Mesenchymal stem cell (in vitro differentiated cells and primary cell): Measurements from ENCODE around the gene CAMK1D.
A peak's percentile ranks its signal among the peaks of the same experiment; 100 is the strongest.

Experiments used
- DNase-seq: peaks from one replicate; pipeline ENCODE4 v3.0.0-alpha.2; 2013
- H2AFZ ChIP-seq: one replicate; pipeline ENCODE4 v1.6.1; 2013; ENCODE audit warnings: low read depth, mild to moderate bottlenecking, control low read depth, inconsistent platforms, low read length, moderate library complexity
- H2AK5ac ChIP-seq: 2 replicates; pipeline ENCODE4 v1.6.1; 2013; ENCODE audit warnings: low read length, moderate library complexity, mild to moderate bottlenecking, inconsistent platforms; ENCODE audit not compliant: severe bottlenecking
- H2BK120ac ChIP-seq: one replicate; pipeline ENCODE4 v1.6.1; 2013; ENCODE audit warnings: low read depth, mild to moderate bottlenecking, inconsistent platforms, low read length, moderate library complexity
- H2BK12ac ChIP-seq, 2 experiments: one replicate each; pipeline ENCODE4 v1.6.1; 2013; ENCODE audit warnings: inconsistent platforms in 2 of 2, low read length in 2 of 2, mild to moderate bottlenecking in 2 of 2, moderate library complexity in 2 of 2, control low read depth in 1 of 2
- H2BK15ac ChIP-seq: one replicate; pipeline ENCODE4 v1.6.1; 2013; ENCODE audit warnings: mild to moderate bottlenecking, low read depth, inconsistent platforms; ENCODE audit not compliant: poor library complexity, severe bottlenecking
- H2BK5ac ChIP-seq: 2 replicates; pipeline ENCODE4 v1.6.1; 2013; ENCODE audit warnings: low read depth, mild to moderate bottlenecking, low read length, control low read depth, inconsistent platforms; ENCODE audit not compliant: poor library complexity, severe bottlenecking
- H3K14ac ChIP-seq, 2 experiments: one replicate each; pipeline ENCODE4 v1.6.1; 2013; ENCODE audit warnings: inconsistent platforms in 2 of 2, low read length in 2 of 2, control low read depth in 1 of 2, mild to moderate bottlenecking in 1 of 2, moderate library complexity in 1 of 2
- H3K18ac ChIP-seq, 2 experiments: one replicate each; pipeline ENCODE4 v1.6.1; 2013; ENCODE audit warnings: inconsistent platforms in 2 of 2, low read length in 2 of 2, control low read depth in 1 of 2, low read depth in 1 of 2, mild to moderate bottlenecking in 1 of 2
- H3K23ac ChIP-seq, 2 experiments: one replicate each; pipeline ENCODE4 v1.6.1; 2013; ENCODE audit warnings: inconsistent platforms in 2 of 2, low read length in 2 of 2, mild to moderate bottlenecking in 2 of 2, moderate library complexity in 2 of 2, control low read depth in 1 of 2
- H3K27ac ChIP-seq: 2 replicates; pipeline ENCODE4 v1.5.1; 2013; ENCODE audit warnings: mild to moderate bottlenecking, moderate library complexity, low read length, control low read depth, inconsistent platforms; ENCODE audit not compliant: poor library complexity, severe bottlenecking
- H3K27me3 ChIP-seq, 2 experiments: 2 replicates each; pipeline versions ENCODE4 v1.6.1 to v1.7.0; 2013; ENCODE audit warnings: low read length in 2 of 2, mild to moderate bottlenecking in 2 of 2, moderate library complexity in 2 of 2, control low read depth in 1 of 2, inconsistent platforms in 1 of 2; ENCODE audit not compliant: control insufficient read depth in 1 of 2, insufficient read depth in 1 of 2
- H3K36me3 ChIP-seq, 2 experiments: 2 replicates each; pipeline versions ENCODE4 v1.6.1 to v1.7.0; 2013; ENCODE audit warnings: low read length in 2 of 2, control low read depth in 1 of 2, inconsistent platforms in 1 of 2, low read depth in 1 of 2, mild to moderate bottlenecking in 1 of 2; ENCODE audit not compliant: insufficient read depth in 2 of 2, control insufficient read depth in 1 of 2
- H3K4ac ChIP-seq, 2 experiments: one replicate each; pipeline ENCODE4 v1.6.1; 2013; ENCODE audit warnings: inconsistent platforms in 2 of 2, low read length in 2 of 2, mild to moderate bottlenecking in 2 of 2, moderate library complexity in 2 of 2, control low read depth in 1 of 2, low read depth in 1 of 2
- H3K4me1 ChIP-seq: 2 replicates; pipeline ENCODE4 v1.6.1; 2013; ENCODE audit warnings: low read depth, low read length, control low read depth; ENCODE audit not compliant: control insufficient read depth, insufficient read depth
- H3K4me2 ChIP-seq: 2 replicates; pipeline ENCODE4 v1.6.1; 2013; ENCODE audit warnings: low read length, mild to moderate bottlenecking, inconsistent platforms; ENCODE audit not compliant: poor library complexity, severe bottlenecking
- H3K4me3 ChIP-seq, 2 experiments: 2 replicates each; pipeline versions ENCODE4 v1.5.1 to v1.7.0; 2013; ENCODE audit warnings: low read length in 2 of 2, mild to moderate bottlenecking in 2 of 2, control low read depth in 1 of 2, low read depth in 1 of 2; ENCODE audit not compliant: insufficient read depth in 1 of 2
- H3K79me1 ChIP-seq: replicated peaks from 2 replicates; pipeline ENCODE4 v1.6.1; 2013; ENCODE audit warnings: mild to moderate bottlenecking, control low read depth, low read length, inconsistent platforms; ENCODE audit not compliant: poor library complexity, severe bottlenecking
- H3K9ac ChIP-seq: 2 replicates; pipeline ENCODE4 v1.7.0; 2013; ENCODE audit warnings: mild to moderate bottlenecking, low read length, moderate library complexity
- H3K9me3 ChIP-seq: 2 replicates; pipeline ENCODE4 v1.7.0; 2013; ENCODE audit warnings: mild to moderate bottlenecking, low read length; ENCODE audit not compliant: control insufficient read depth
- H4K8ac ChIP-seq: one replicate; pipeline ENCODE4 v1.6.1; 2013; ENCODE audit warnings: inconsistent platforms, mild to moderate bottlenecking, low read length, moderate library complexity
- H4K91ac ChIP-seq: one replicate; pipeline ENCODE4 v1.6.1; 2013; ENCODE audit warnings: mild to moderate bottlenecking, low read length, inconsistent platforms
- WGBS: methylation state at CpG from one replicate; pipeline ENCODE4 v1.1.7; 2013; ENCODE audit warnings: mixed read lengths; 5-methylcytosine and 5-hydroxymethylcytosine counted together

CAMK1D gene

DNA sequence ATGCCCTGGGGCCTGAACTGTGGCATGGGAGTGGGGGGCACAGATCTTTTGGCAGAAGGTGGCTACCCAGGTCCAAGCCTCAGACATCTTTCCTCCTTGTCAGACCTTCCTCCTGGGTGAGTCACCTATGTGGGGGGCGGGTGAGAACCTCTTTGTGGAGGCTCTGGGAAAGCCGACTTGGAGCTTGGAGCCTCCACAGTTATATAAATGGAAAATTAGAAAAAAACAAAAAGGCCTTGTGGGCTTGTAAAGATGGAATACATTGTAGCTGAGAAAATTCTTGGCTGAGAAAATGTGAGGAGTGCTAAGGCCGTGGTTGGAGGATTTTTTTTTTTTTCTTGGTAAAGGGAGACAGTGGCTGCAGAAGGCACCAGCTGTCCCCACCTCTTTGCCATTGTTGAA, 359.7 kb downstream of the CAMK1D start:
- peak overlapping the region; percentile 19 for H2AK5ac ChIP-seq
- no peak overlapping the region for H3K23ac ChIP-seq
- H3K4me2 ChIP-seq = no peak overlapping the region
- peaks cover 29% of the 10 kb centered on the region for H3K79me1 ChIP-seq
- H3K9ac ChIP-seq = peak overlapping the region; percentile 69
- peak overlapping the region; percentile 93 for H3K27ac ChIP-seq
- DNase-seq = peak; percentile 55
- no peak overlapping the region for H3K14ac ChIP-seq
- peaks cover 15% of the 10 kb centered on the region for H3K4me1 ChIP-seq
- H3K18ac ChIP-seq = peak overlapping the region; percentile 41 to 82
- H2BK15ac ChIP-seq = peak overlapping the region; percentile 100
- peak overlapping the region; percentile 22 to 55 for H3K4ac ChIP-seq
- H2AFZ ChIP-seq = no peak overlapping the region
- peak overlapping the region; percentile 60 for H2BK5ac ChIP-seq
- peaks cover 0 to 7% of the 10 kb centered on the region in 2 experiments for H3K36me3 ChIP-seq
- H2BK12ac ChIP-seq = peak overlapping the region; percentile 80 to 91
- no peaks in the 10 kb centered on the region for H3K27me3 ChIP-seq
- H4K8ac ChIP-seq = peak overlapping the region; percentile 10
- no peak overlapping the region for H3K4me3 ChIP-seq
- 49% methylated on average over 3 of the region's 3 CpGs for WGBS
- H4K91ac ChIP-seq = peak overlapping the region; percentile 60
- H3K9me3 ChIP-seq = no peaks in the 10 kb centered on the region
- H2BK120ac ChIP-seq = peak overlapping the region; percentile 27

DNA sequence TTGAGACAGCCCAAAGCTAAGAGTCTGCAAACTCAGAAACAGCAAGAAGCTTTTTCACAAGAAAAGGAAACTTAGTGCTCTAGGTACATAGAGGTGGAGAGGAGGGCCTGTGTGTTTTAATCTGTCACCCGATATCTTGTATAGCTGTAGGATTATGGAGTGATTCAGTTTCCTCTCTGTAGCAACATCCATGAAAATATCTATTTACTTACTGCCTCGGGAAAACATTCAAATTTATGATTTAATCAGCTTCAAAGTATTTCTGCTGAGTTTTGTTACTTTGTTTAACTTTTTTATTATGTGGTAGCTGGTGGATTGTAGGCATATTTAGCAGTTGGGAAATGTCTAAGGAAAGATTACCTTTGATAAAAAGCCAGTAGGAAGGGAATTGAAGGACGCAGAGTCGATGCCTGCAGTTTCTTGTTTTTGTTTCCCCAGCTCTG, 360.2 kb downstream of the CAMK1D start:
- Histone ChIP-seq H4K91ac (no peak overlapping the region), H3K27me3 (no peaks in the 10 kb centered on the region), H2AK5ac (no peak overlapping the region), H3K79me1 (peaks cover 30% of the 10 kb centered on the region), H2BK5ac (no peak overlapping the region), H3K18ac (no peak overlapping the region), H3K4ac (no peak overlapping the region), H3K9ac (peak overlapping the region; percentile 69), H3K14ac (no peak overlapping the region), H3K27ac (peak overlapping the region; percentile 93), H3K9me3 (no peaks in the 10 kb centered on the region), H2BK15ac (no peak overlapping the region), H3K4me3 (peak overlapping the region in 1 of 2 experiments; percentile 14), H3K23ac (no peak overlapping the region), H3K4me2 (no peak overlapping the region), H2BK12ac (no peak overlapping the region), H4K8ac (no peak overlapping the region), H2BK120ac (no peak overlapping the region), H3K4me1 (peaks cover 15% of the 10 kb centered on the region), H2AFZ (no peak overlapping the region), H3K36me3 (peaks cover 0 to 8% of the 10 kb centered on the region in 2 experiments)
- 83% methylated on average over 2 of the region's 4 CpGs for WGBS
- no peak for DNase-seq

- H3K4me2 ChIP-seq = no peak overlapping the region
- H3K4ac ChIP-seq = peak overlapping the region in 1 of 2 experiments; percentile 42
- H3K14ac ChIP-seq = no peak overlapping the region
- no peak overlapping the region for H2BK5ac ChIP-seq
- H3K9ac ChIP-seq = peak overlapping the region; percentile 69
- H3K79me1 ChIP-seq = peaks cover 33% of the 10 kb centered on the region
- H2BK15ac ChIP-seq = peak overlapping the region; percentile 33
- DNase-seq = no peak
- peak overlapping the region; percentile 62 for H4K8ac ChIP-seq
- WGBS = 84% methylated on average over 7 of the region's 8 CpGs
- peaks cover 15% of the 10 kb centered on the region for H3K4me1 ChIP-seq
- peak overlapping the region; percentile 0 for H3K27ac ChIP-seq
- H2BK120ac ChIP-seq = no peak overlapping the region
- peak overlapping the region in 1 of 2 experiments; percentile 75 for H3K18ac ChIP-seq
- H3K23ac ChIP-seq = no peak overlapping the region
- peaks cover 0 to 8% of the 10 kb centered on the region in 2 experiments for H3K36me3 ChIP-seq
- peak overlapping the region; percentile 24 for H2AK5ac ChIP-seq
- H3K9me3 ChIP-seq = no peaks in the 10 kb centered on the region
- no peaks in the 10 kb centered on the region for H3K27me3 ChIP-seq
- no peak overlapping the region for H3K4me3 ChIP-seq
- H2BK12ac ChIP-seq = peak overlapping the region in 1 of 2 experiments; percentile 98
- H4K91ac ChIP-seq = no peak overlapping the region
- H2AFZ ChIP-seq = no peak overlapping the region
Observed at GRCh38 chr10:12710157-12710556, 360.8 kb downstream of the CAMK1D start.

DNA sequence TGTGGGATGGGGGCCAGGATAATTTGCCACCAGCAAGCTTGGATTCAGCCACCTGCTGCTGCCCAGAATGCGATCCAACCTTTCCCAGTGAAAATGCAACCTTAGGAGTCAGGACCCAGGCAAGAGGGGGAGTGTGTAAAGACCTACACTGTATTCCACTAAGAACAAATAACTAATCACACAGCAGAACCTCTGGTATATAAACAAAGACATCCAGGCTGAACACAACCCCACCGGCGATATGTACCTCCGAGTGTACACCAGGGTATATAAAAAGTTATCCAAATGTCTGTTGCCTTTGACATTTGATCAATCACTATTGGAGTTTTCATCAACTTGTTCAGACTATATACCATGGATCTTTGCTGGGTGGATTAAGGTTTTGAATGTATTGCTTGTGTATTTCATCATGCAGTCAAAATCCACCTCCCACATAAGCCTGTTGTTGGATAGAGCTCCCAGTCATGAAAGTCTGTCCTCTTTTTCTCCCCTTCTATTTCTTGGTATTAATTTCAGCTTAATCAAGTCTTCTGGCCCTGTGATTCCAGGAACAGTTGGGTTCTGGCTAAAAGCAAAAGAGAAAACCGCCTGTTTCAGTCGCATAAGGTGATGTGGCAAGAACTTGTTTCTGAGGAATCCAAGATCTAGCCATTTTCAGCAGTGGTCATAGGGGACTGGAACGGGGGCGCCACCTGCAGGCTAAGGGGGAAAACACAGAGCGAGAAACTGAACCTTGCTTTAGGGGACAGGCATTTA, 361.4 kb downstream of the CAMK1D start:
- Histone ChIP-seq H3K18ac (peak overlapping the region in 1 of 2 experiments; percentile 75), H3K79me1 (peaks cover 31% of the 10 kb centered on the region), H3K14ac (no peak overlapping the region), H2AK5ac (peak overlapping the region; percentile 24), H3K4ac (peak overlapping the region in 1 of 2 experiments; percentile 42), H3K4me2 (no peak overlapping the region), H2BK12ac (peak overlapping the region in 1 of 2 experiments; percentile 98), H2AFZ (no peak overlapping the region), H3K4me1 (peaks cover 13% of the 10 kb centered on the region), H3K36me3 (peaks cover 0 to 8% of the 10 kb centered on the region in 2 experiments), H2BK15ac (peak overlapping the region; percentile 33), H3K9me3 (no peaks in the 10 kb centered on the region), H3K27ac (peak overlapping the region; percentile 44), H3K23ac (no peak overlapping the region), H2BK5ac (no peak overlapping the region), H4K8ac (peak overlapping the region; percentile 62), H3K4me3 (no peak overlapping the region), H3K9ac (peak overlapping the region; percentile 69), H4K91ac (peak overlapping the region; percentile 90), H3K27me3 (no peaks in the 10 kb centered on the region), H2BK120ac (peak overlapping the region; percentile 30)
- WGBS = 17% methylated on average over 6 of the region's 9 CpGs
- peak; percentile 89 for DNase-seq
